Gastrocnemius medialis (tissue), 4 donors: ENCODE measurements around the gene PIEZO1.

ENCODE experiments used
- POLR2A ChIP-seq, 2 donors: fragments of 450-650 bp; IDR thresholded peaks; one replicate each; pipeline ENCODE4 v1.6.1; 2017; ENCODE audit warnings: antibody characterized with exemption in 2 of 2, mild to moderate bottlenecking in 2 of 2, moderate library complexity in 2 of 2
- TF ChIP-seq, protein P1 (sequence below), 5 experiments: fragments of 450-650 bp in 3 of 5; fragments of 200-600 bp in 2 of 5; sonication (generic) in 2 of 5; IDR thresholded peaks in 4 of 5; conservative IDR thresholded peaks in 1 of 5; 1 replicate in 4 of 5; 2 replicates in 1 of 5; pipeline ENCODE4 v1.5.1; 2016 to 2019; ENCODE audit warnings: antibody characterized with exemption in 5 of 5, mild to moderate bottlenecking in 3 of 5, moderate library complexity in 3 of 5

DNA sequence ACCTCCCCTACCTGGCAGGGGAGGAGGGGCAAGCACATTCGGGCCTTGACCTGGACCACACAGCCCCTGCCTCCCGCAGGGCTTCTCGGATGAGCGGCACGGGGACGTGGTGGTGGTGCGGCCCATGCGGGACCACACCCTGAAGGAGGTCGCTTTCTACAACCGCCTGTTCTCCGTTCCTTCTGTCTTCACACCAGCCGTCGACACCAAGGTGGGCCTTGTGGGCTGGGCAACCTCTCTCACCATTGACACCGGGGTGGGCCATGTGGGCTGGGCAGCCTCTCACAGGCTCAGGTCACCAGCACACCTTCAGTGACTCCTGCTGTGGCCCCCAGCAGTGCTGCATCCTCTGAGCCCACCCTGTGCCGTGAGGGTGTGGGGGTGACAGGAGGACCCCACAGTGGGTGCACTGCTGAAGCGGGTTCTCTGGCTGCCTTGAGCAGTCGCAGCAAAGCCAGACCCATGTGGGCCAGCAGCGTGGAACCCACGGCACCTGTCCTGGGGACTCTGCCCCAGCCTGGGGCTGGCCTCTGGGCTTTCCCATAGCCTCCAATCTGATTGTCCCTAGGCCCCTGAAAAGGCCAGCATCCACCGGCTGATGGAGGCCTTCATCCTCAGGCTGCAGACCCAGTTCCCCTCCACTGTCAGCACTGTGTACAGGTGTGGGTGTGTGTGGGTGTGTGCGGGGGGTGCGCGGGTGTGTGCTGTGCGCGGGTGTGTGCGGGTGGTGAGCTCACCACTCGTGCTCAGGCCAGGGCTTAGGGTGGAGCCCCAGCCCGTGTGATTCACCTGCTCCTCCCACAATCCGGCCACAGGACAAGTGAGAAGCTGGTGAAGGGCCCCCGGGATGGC is 71.2 kb downstream of the PIEZO1 start:
- TF ChIP-seq, protein P1, sequence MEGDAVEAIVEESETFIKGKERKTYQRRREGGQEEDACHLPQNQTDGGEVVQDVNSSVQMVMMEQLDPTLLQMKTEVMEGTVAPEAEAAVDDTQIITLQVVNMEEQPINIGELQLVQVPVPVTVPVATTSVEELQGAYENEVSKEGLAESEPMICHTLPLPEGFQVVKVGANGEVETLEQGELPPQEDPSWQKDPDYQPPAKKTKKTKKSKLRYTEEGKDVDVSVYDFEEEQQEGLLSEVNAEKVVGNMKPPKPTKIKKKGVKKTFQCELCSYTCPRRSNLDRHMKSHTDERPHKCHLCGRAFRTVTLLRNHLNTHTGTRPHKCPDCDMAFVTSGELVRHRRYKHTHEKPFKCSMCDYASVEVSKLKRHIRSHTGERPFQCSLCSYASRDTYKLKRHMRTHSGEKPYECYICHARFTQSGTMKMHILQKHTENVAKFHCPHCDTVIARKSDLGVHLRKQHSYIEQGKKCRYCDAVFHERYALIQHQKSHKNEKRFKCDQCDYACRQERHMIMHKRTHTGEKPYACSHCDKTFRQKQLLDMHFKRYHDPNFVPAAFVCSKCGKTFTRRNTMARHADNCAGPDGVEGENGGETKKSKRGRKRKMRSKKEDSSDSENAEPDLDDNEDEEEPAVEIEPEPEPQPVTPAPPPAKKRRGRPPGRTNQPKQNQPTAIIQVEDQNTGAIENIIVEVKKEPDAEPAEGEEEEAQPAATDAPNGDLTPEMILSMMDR (IDR thresholded peaks at IDR 0.05 in 4 of 5, conservative IDR thresholded peaks at IDR 0.05 in 1 of 5) = no peak
- no peak for TF ChIP-seq POLR2A (IDR thresholded peaks at IDR 0.05)
